GM12875 (cell line): ENCODE results near the gene ATF2.
"Not testable (repeated sequence)": the region's sequence is repeated elsewhere in the genome, so short reads cannot be mapped to it uniquely, and the experiment has no call there.

ENCODE experiments used
- H3K4me3 ChIP-seq: one replicate; pipeline ENCODE4 v1.5.1; 2011; ENCODE audit warnings: low read depth, low read length, control low read depth
- CTCF ChIP-seq: IDR thresholded peaks from 2 replicates; pipeline ENCODE4 v1.5.1; 2011; ENCODE audit warnings: low read depth, mild to moderate bottlenecking, control low read depth, inconsistent platforms, low read length, moderate library complexity, borderline replicate concordance; ENCODE audit not compliant: insufficient read depth

Gene ATF2

GRCh38 chr2:175097297-175097696 is 70.7 kb downstream of the ATF2 start:
- H3K4me3 ChIP-seq: no peak overlapping the region
- TF ChIP-seq CTCF: no peak

GRCh38 chr2:175084117-175084516 is 83.9 kb downstream of the ATF2 start:
- not testable (repeated sequence) for H3K4me3 ChIP-seq

DNA sequence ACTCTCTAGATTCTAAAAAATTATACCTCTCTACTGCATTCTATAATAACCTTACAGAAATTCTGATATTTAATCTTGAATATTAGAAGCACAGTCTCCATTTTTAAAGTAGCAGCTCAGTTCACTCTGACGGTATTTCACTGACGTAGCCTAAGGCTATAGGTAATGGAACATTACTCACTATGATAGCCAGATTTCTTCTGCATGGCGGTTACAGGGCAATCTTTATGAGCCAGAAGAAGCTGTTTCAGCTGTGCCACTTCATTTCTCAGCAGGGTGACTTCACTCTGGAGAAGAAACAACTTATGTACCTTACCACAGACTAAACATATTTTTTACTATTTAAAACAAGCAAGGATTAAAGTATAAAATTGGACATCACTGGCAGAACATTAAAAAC is 87.5 kb downstream of the ATF2 start:
- no peak overlapping the region for H3K4me3 ChIP-seq
- no peak for TF ChIP-seq CTCF

DNA sequence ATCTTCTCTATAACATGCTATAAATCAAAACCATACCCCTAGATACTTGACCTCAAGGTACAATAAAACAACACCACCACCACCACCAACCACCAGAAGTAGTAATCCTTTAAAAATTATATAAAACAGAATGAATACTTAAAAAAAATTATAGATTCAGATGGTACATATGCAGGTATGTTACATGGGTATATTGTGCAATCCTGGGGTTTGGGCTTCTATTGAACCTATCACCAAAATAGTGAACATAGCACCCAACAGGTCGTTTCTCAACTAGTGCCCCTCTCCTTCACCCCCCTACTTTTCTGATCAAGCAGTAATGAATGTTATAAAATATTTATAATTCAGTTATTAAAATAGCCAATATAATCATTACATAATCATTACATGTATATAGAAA is 91.7 kb downstream of the ATF2 start:
- H3K4me3 ChIP-seq: no peak overlapping the region
- TF ChIP-seq CTCF: no peak

- no peak overlapping the region for H3K4me3 ChIP-seq
- no peak for TF ChIP-seq CTCF
These were observed 93.5 kb downstream of the ATF2 start for GRCh38 chr2:175074478-175074877.

DNA sequence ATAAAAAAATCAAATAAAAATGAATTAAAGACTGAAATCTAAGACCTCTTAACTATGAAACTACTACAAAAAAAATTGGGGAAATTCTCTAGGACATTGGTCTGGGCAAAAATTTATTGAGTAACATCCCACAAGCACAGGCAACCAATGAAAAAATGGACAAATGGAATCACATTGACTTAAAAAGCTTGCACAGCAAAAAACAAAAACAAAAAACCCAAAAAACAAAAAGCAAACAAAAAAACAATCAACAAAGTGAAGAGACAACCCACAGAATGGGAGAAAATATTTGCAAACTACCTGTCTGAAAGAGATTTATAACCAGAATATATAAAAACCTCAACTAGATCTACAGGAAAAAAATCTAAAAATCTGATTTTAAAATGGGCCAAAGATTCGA is 99.5 kb downstream of the ATF2 start:
- no peak for TF ChIP-seq CTCF
- H3K4me3 ChIP-seq: no peak overlapping the region

DNA sequence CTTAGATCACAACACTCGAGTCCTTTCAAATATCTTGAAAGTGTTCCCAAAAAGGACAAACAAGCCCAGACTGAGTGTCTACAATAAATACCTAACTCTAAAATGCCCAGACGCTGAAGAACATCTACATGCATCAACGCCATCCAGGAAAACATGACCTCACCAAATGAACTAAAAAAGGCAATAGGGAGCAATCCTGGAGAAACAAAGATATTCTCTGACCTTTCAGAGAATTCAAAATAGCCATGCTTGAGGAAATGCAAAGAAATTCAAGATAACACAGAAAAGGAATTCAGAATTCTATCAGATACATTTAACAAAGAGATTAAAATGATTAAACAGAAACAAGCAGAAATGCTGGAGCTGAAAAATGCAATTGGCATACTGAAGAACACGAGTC is 101.6 kb downstream of the ATF2 start:
- H3K4me3 ChIP-seq: no peak overlapping the region
- TF ChIP-seq CTCF: no peak

GRCh38 chr2:175064797-175065196 is 103.2 kb downstream of the ATF2 start:
- no peak for TF ChIP-seq CTCF
- H3K4me3 ChIP-seq: no peak overlapping the region
